Measurements from ENCODE around the gene RHOH.
"Not testable (repeated sequence)": the region's sequence is repeated elsewhere in the genome, so short reads cannot be mapped to it uniquely, and the experiment has no call there.

- not testable (repeated sequence) for TF ChIP-seq ZNF280C (tag by site-specific recombination; IDR thresholded peaks at IDR 0.05); CTCF (tag by site-specific recombination; IDR thresholded peaks at IDR 0.05); ZNF138 (tag by site-specific recombination; IDR thresholded peaks at IDR 0.05; ENCODE audit: borderline replicate concordance); REST (tag by site-specific recombination; IDR thresholded peaks at IDR 0.05); ZNF114 (tag by site-specific recombination; IDR thresholded peaks at IDR 0.05); ZNF785 (tag by site-specific recombination; IDR thresholded peaks at IDR 0.05)
Measured at GRCh38 chr4:40295030-40295429, 98.2 kb downstream of the RHOH start.
